Endothelial cell of umbilical vein (primary cell): Measurements from ENCODE around the gene PARP16. TPM values are rescaled to one million over a fixed set of nuclear protein-coding genes. Genes with fewer than 3 reads are reported as not detected.
A peak's percentile ranks its signal among the peaks of the same experiment; 100 is the strongest.

ENCODE experiments used
- BruUV-seq: library from RNA; stranded (reverse); fragments of 400-500 nt; replicated peaks from 2 replicates; lab custom pipeline; 2021; lab: Mats Ljungman, UMichigan
- CTCF ChIA-PET: fragments of 300-600, 350-600 bp; sonication (Branson Sonifier 250); formaldehyde crosslinking; loops from one replicate; lab custom pipeline; 2021; ENCODE audit warnings: antibody characterized with exemption, inconsistent platforms; lab: Charles Lee
- POLR2A ChIA-PET: fragments of 300-600, 350-600 bp; sonication (Branson Sonifier 250); formaldehyde crosslinking; loops from one replicate; lab custom pipeline; 2021; ENCODE audit warnings: antibody characterized with exemption, inconsistent platforms; lab: Charles Lee
- DNase-seq: peaks from one replicate; pipeline ENCODE4 v3.0.0-alpha.2; 2011; ENCODE audit warnings: low read depth, low spot score
- FAIRE-seq: peaks from 2 replicates; lab custom pipeline; 2011; peaks lifted over from hg19 to GRCh38; lab: Jason Lieb, UNC
- H2AFZ ChIP-seq: 2 replicates; pipeline ENCODE4 v1.6.0; 2012; ENCODE audit warnings: low read depth, low read length, control low read depth, inconsistent platforms
- H3K27ac ChIP-seq: 2 replicates; pipeline ENCODE4 v1.5.1; 2011; ENCODE audit warnings: low read depth, mild to moderate bottlenecking, control low read depth, low read length, moderate library complexity; ENCODE audit not compliant: insufficient read depth
- H3K27me3 ChIP-seq, 2 experiments: 2 replicates each; pipeline versions ENCODE4 v1.6.0 to v1.6.1; 2011; ENCODE audit warnings: low read length in 2 of 2, mixed read lengths in 1 of 2; ENCODE audit not compliant: control insufficient read depth in 2 of 2, insufficient read depth in 2 of 2
- H3K36me3 ChIP-seq, 2 experiments: 2 replicates in 1 of 2; 3 replicates in 1 of 2; pipeline ENCODE4 v1.5.1; 2011; ENCODE audit warnings: low read length in 2 of 2, mild to moderate bottlenecking in 1 of 2, moderate library complexity in 1 of 2; ENCODE audit not compliant: control insufficient read depth in 2 of 2, insufficient read depth in 2 of 2; ENCODE audit errors: extremely low read depth in 1 of 2
- H3K4me1 ChIP-seq: 3 replicates; pipeline ENCODE4 v1.5.1; 2011; ENCODE audit warnings: mild to moderate bottlenecking, low read length; ENCODE audit not compliant: control insufficient read depth, insufficient read depth; ENCODE audit errors: extremely low read depth
- H3K4me2 ChIP-seq: 2 replicates; pipeline ENCODE4 v1.6.1; 2011; ENCODE audit warnings: low read length, control low read depth, mixed read lengths; ENCODE audit not compliant: insufficient read depth
- H3K4me3 ChIP-seq, 3 experiments: fragments of 200-600 bp in 1 of 3; sonication (generic), shearing (Covaris generic) in 1 of 3; replicated peaks in 1 of 3; 2 replicates each; pipeline ENCODE4 v1.5.1; 2011 to 2016; ENCODE audit warnings: control low read depth in 3 of 3, low read length in 3 of 3, mild to moderate bottlenecking in 2 of 3, inconsistent platforms in 1 of 3, low read depth in 1 of 3, moderate library complexity in 1 of 3; ENCODE audit not compliant: insufficient read depth in 1 of 3
- H3K79me2 ChIP-seq: 2 replicates; pipeline ENCODE4 v1.6.0; 2012; ENCODE audit warnings: low read length, inconsistent platforms; ENCODE audit not compliant: control insufficient read depth, insufficient read depth
- H3K9ac ChIP-seq: replicated peaks from 2 replicates; pipeline ENCODE3; 2011; ENCODE audit warnings: low read length, control low read depth; ENCODE audit not compliant: insufficient read depth; ENCODE audit errors: extremely low read depth
- H3K9me1 ChIP-seq: replicated peaks from 3 replicates; pipeline ENCODE4 v1.6.0; 2011; ENCODE audit warnings: mild to moderate bottlenecking, low read length; ENCODE audit not compliant: control insufficient read depth, insufficient read depth; ENCODE audit errors: extremely low read depth
- H3K9me3 ChIP-seq: replicated peaks from 2 replicates; pipeline ENCODE4 v1.5.1; 2012; ENCODE audit warnings: low read length, inconsistent platforms; ENCODE audit not compliant: control insufficient read depth, insufficient read depth
- H4K20me1 ChIP-seq: replicated peaks from 2 replicates; pipeline ENCODE3; 2011; ENCODE audit warnings: mild to moderate bottlenecking, low read length; ENCODE audit not compliant: control insufficient read depth, insufficient read depth; ENCODE audit errors: extremely low read depth
- EZH2 ChIP-seq: IDR thresholded peaks from 2 replicates; pipeline ENCODE4 v1.6.1; 2012; ENCODE audit warnings: borderline replicate concordance, low read depth, mild to moderate bottlenecking, moderate library complexity, low read length, inconsistent platforms; ENCODE audit not compliant: severe bottlenecking
- FOS ChIP-seq: IDR thresholded peaks from 2 replicates; pipeline ENCODE4 v1.6.1; 2011; ENCODE audit warnings: mild to moderate bottlenecking, low read length, moderate library complexity, borderline replicate concordance; ENCODE audit not compliant: insufficient read depth
- GATA2 ChIP-seq: IDR thresholded peaks from 2 replicates; pipeline ENCODE4 v1.7.0; 2011; ENCODE audit warnings: low read depth, mild to moderate bottlenecking, moderate library complexity, mixed read lengths, low read length; ENCODE audit not compliant: insufficient read length, insufficient read depth
- JUN ChIP-seq: IDR thresholded peaks from 2 replicates; pipeline ENCODE4 v1.6.1; 2011; ENCODE audit warnings: borderline replicate concordance, low read depth; ENCODE audit not compliant: insufficient read length, insufficient read depth
- MYC ChIP-seq: IDR thresholded peaks from one replicate; pipeline ENCODE4 v1.6.1; 2011; ENCODE audit warnings: mild to moderate bottlenecking, low read depth, low read length
- POLR2A ChIP-seq: IDR thresholded peaks from 2 replicates; pipeline ENCODE4 v1.6.1; 2012; ENCODE audit warnings: low read depth, mild to moderate bottlenecking, control low read depth, low read length
- POLR2AphosphoS5 ChIP-seq: IDR thresholded peaks from 2 replicates; pipeline ENCODE4 v1.6.1; 2012; ENCODE audit warnings: low read depth, mild to moderate bottlenecking, control low read depth, low read length, moderate library complexity; ENCODE audit not compliant: insufficient read depth
- dilution Hi-C: fragments of 300-500 bp; cut with MboI; formaldehyde crosslinking; loops from one replicate; pipeline ENCODE4 v1.15.0; 2019; ENCODE audit warnings: low sequenced_read_pairs; ENCODE audit not compliant: extremely low pct_ligation_motif_present
- intact Hi-C: fragments of 100-400 bp; cut with micrococcal nuclease; formaldehyde crosslinking; loops from one replicate; pipeline ENCODE4 v1.10.0; 2022
- polyA plus RNA-seq, 4 experiments: library from polyadenylated mRNA; depleted of rRNA in 3 of 4; stranded (reverse) in 3 of 4; unstranded in 1 of 4; fragments of >200 nt; gene quantifications; 2 replicates each; pipeline versions ENCODE4 v1.2.1 to v1.2.3, GENCODE V29; 2011 to 2012; ENCODE audit warnings: missing spikeins in 1 of 4
- total RNA-seq: library from RNA; stranded (reverse); gene quantifications from 2 replicates; pipeline ENCODE4 v1.2.3, GENCODE V29; 2021
- TF ChIP-seq, protein P1 (sequence below): IDR thresholded peaks from 2 replicates; pipeline ENCODE4 v1.6.1; 2011; ENCODE audit not compliant: insufficient read depth, insufficient read length
- TF ChIP-seq, protein P2 (sequence below), 2 donors: IDR thresholded peaks; 1 replicate in 1 of 2; 2 replicates in 1 of 2; pipeline ENCODE4 v1.5.1; 2011; ENCODE audit warnings: low read length in 2 of 2, mild to moderate bottlenecking in 2 of 2, moderate library complexity in 2 of 2, control low read depth in 1 of 2, inconsistent platforms in 1 of 2, low read depth in 1 of 2; ENCODE audit not compliant: insufficient read depth in 1 of 2; ENCODE audit errors: extremely low read depth in 1 of 2

The PARP16 gene
- total and polyA plus RNA-seq, 2 donors (not counting 3 experiments of a cell fraction or from before 2014, with no cell fraction given): 3.9 to 6.3 TPM

DNA sequence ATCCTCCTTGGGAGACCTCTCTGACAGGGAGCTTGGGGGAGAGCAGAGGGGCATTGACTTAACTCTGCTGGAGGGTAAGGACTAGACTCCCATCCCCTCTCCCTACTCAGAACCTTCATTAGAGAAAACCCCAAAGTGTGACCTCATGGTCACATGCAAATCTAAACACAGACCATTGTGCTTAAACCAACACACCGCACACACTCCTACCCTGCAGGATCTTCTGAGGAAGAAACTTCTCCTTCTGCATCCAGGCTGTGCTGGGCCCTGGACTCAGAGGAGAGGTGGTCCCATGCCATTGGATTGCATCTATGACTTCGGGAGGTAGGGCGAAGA, 805 bp upstream of the PARP16 start:
- DNase-seq: no peak
- Histone ChIP-seq H3K27me3 (peaks cover 2% of the 10 kb centered on the region in 2 experiments), H3K9me3 (no peaks in the 10 kb centered on the region), H4K20me1 (no peaks in the 10 kb centered on the region), H3K27ac (no peak overlapping the region), H3K79me2 (no peaks in the 10 kb centered on the region), H3K4me3 (no peak overlapping the region), H3K4me2 (no peak overlapping the region), H3K4me1 (peaks cover 16% of the 10 kb centered on the region), H3K9ac (no peak overlapping the region), H2AFZ (peak overlapping the region; percentile 90), H3K9me1 (no peaks in the 10 kb centered on the region), H3K36me3 (no peaks in the 10 kb centered on the region)
- intact Hi-C loops (no loop called here), dilution Hi-C loops (no loop called here)
- BruUV-seq: no TSS peak
- no peak for FAIRE-seq
- POLR2A ChIA-PET: interaction anchor here (0.6 to 1.1 kb wide), 2 partner anchors 16 to 102 kb away, joined by 3 to 4 read pairs; partner anchors contain the start of gene CLPX
- TF ChIP-seq EZH2 (no peak), MYC (no peak), GATA2 (no peak), FOS (no peak), POLR2AphosphoS5 (no peak)
- TF ChIP-seq, protein P1, sequence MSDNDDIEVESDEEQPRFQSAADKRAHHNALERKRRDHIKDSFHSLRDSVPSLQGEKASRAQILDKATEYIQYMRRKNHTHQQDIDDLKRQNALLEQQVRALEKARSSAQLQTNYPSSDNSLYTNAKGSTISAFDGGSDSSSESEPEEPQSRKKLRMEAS: no peak
- CTCF ChIA-PET: interaction anchor here (1.0 to 3.2 kb wide), 6 partner anchors 10 to 98 kb away, joined by 3 to 23 read pairs (median 8); partner anchors contain the start of gene RNU5B-1

DNA sequence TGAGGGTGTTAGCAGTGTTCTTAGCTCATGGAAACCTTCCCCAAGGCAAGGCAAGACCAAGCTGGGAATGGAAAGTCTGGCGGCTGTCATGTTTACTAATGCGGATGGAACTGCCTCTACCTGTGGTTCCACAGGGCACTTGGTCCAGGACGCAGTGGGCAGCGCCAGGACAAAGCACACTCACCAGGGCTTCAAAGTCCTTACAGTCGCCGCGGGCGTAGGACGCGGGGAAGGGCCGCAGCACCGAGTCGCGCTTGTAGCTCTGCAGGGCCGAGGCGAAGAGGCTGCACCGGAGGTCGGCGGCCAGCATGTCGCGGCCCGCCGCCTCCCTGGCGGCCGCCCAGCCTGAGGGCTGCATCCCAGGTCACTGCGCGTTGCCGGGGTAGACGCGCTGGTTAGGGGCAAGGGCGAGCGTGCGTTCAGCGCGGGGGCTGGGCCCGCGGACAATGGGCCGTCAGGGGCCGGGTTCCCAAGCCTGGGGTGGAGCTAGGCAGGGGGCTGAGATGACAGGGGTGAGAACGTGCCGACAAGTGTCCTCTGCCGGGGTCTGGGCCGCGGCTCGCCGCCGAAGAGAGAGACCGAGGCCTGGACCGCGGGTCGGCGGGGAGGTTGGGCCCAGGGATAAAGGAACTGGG, 497 bp downstream of the PARP16 start:
- Histone ChIP-seq H3K36me3 (no peaks in the 10 kb centered on the region), H2AFZ (peak overlapping the region; percentile 90), H3K79me2 (no peaks in the 10 kb centered on the region), H3K27me3 (peaks cover 2% of the 10 kb centered on the region in 2 experiments), H3K27ac (peak overlapping the region; percentile 40), H3K9me3 (no peaks in the 10 kb centered on the region), H3K4me1 (peaks cover 16% of the 10 kb centered on the region), H3K9ac (peak overlapping the region; percentile 73), H3K4me3 (peak overlapping the region; percentile 65 to 75 (median 67)), H3K9me1 (no peaks in the 10 kb centered on the region), H4K20me1 (no peaks in the 10 kb centered on the region), H3K4me2 (peak overlapping the region; percentile 49)
- TF ChIP-seq POLR2AphosphoS5: no peak
- no peak for TF ChIP-seq GATA2
- TF ChIP-seq JUN: no peak
- no peak for TF ChIP-seq FOS
- no peak for TF ChIP-seq MYC
- TF ChIP-seq, protein P2, sequence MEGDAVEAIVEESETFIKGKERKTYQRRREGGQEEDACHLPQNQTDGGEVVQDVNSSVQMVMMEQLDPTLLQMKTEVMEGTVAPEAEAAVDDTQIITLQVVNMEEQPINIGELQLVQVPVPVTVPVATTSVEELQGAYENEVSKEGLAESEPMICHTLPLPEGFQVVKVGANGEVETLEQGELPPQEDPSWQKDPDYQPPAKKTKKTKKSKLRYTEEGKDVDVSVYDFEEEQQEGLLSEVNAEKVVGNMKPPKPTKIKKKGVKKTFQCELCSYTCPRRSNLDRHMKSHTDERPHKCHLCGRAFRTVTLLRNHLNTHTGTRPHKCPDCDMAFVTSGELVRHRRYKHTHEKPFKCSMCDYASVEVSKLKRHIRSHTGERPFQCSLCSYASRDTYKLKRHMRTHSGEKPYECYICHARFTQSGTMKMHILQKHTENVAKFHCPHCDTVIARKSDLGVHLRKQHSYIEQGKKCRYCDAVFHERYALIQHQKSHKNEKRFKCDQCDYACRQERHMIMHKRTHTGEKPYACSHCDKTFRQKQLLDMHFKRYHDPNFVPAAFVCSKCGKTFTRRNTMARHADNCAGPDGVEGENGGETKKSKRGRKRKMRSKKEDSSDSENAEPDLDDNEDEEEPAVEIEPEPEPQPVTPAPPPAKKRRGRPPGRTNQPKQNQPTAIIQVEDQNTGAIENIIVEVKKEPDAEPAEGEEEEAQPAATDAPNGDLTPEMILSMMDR (IDR thresholded peaks at IDR 0.05; ENCODE audit: extremely low read depth in 1 of 2, insufficient read depth in 1 of 2, low read depth in 1 of 2, low read length in 2 of 2): no peak
- no peak for TF ChIP-seq POLR2A
- TF ChIP-seq, protein P1: no peak
- no peak for TF ChIP-seq EZH2
- dilution Hi-C loops: no loop called here
- intact Hi-C loops: no loop called here
- DNase-seq (peak; percentile 50), FAIRE-seq (peak; percentile 35)
- ChIA-PET CTCF (interaction anchor here (0.6 to 3.2 kb wide), 9 partner anchors 11 to 101 kb away, joined by 3 to 23 read pairs (median 4); partner anchors contain the start of genes CLPX and RNU5B-1), POLR2A (interaction anchor here (0.7 to 2.3 kb wide), 6 partner anchors 11 to 101 kb away, joined by 3 to 19 read pairs (median 4); partner anchors contain the start of genes CLPX and RNU5B-1)
- no TSS peak for BruUV-seq
